HCT116 (cell line): ENCODE results near the gene ALG8. TPM values are rescaled to one million over a fixed set of nuclear protein-coding genes. Genes with fewer than 3 reads are reported as not detected.

ENCODE experiments used
- ATAC-seq: fragments of 200-7000 bp; cut with Tn5 transposase; 2 replicates; pipeline ENCODE4 v1.9.1; 2020; ENCODE audit warnings: mild to moderate bottlenecking, moderate library complexity
- BruUV-seq: library from RNA; stranded (reverse); fragments of 400-500 nt; replicated peaks from 2 replicates; lab custom pipeline; 2021; lab: Mats Ljungman, UMichigan
- CTCF ChIA-PET: fragments of 300-600 bp; sonication (Branson Sonifier 250); formaldehyde crosslinking; loops from one replicate; lab custom pipeline; 2021; ENCODE audit warnings: antibody characterized with exemption; lab: Charles Lee
- POLR2A ChIA-PET: fragments of 300-600, 350-600 bp; sonication (Branson Sonifier 250); formaldehyde crosslinking; loops from one replicate; lab custom pipeline; 2021; ENCODE audit warnings: antibody characterized with exemption; lab: Charles Lee
- RAD21 ChIA-PET, 2 experiments: fragments of 300-600 bp; sonication (Branson Sonifier 250); formaldehyde crosslinking; loops; one replicate each; lab custom pipeline; 2023; ENCODE audit warnings: low total read pairs in 2 of 2; ENCODE audit not compliant: uncharacterized antibody in 2 of 2, unreplicated experiment in 2 of 2, low non-redundant PET in 1 of 2; lab: Charles Lee
- DNase-seq: peaks from one replicate; pipeline ENCODE4 v3.0.0-alpha.2; 2010; ENCODE audit warnings: low read depth, low spot score
- H2AFZ ChIP-seq: fragments of 200-600 bp; shearing (Covaris generic), sonication (generic); 2 replicates; pipeline ENCODE4 v1.6.1; 2017; ENCODE audit warnings: low read depth, mixed run types, mixed read lengths, antibody characterized with exemption, low read length; ENCODE audit not compliant: poor library complexity, severe bottlenecking
- H3K27ac ChIP-seq: 2 replicates; pipeline ENCODE4 v1.5.1; 2012; ENCODE audit warnings: low read depth, low read length
- H3K27me3 ChIP-seq: fragments of 200-600 bp; sonication (generic); 2 replicates; pipeline ENCODE4 v1.6.1; 2016; ENCODE audit warnings: mixed run types, low read length, mixed read lengths; ENCODE audit not compliant: insufficient read depth
- H3K36me3 ChIP-seq, 2 experiments: fragments of 200-500 bp in 1 of 2; fragments of 200-600 bp in 1 of 2; sonication (Bioruptor generic) in 1 of 2; sonication (generic) in 1 of 2; 2 replicates each; pipeline versions ENCODE4 v1.5.1 to v1.6.1; 2014 to 2016; ENCODE audit warnings: low read length in 2 of 2, inconsistent platforms in 1 of 2, mixed read lengths in 1 of 2, mixed run types in 1 of 2; ENCODE audit not compliant: insufficient read depth in 2 of 2, control insufficient read depth in 1 of 2
- H3K4me1 ChIP-seq, 2 experiments: fragments of 200-600 bp in 1 of 2; sonication (generic) in 1 of 2; 2 replicates each; pipeline versions ENCODE4 v1.5.1 to v1.6.1; 2012 to 2017; ENCODE audit warnings: low read length in 2 of 2, inconsistent platforms in 1 of 2, mild to moderate bottlenecking in 1 of 2, mixed read lengths in 1 of 2, mixed run types in 1 of 2, moderate library complexity in 1 of 2; ENCODE audit not compliant: insufficient read depth in 2 of 2, control insufficient read depth in 1 of 2
- H3K4me2 ChIP-seq: fragments of 200-600 bp; sonication (generic); 2 replicates; pipeline ENCODE4 v1.6.1; 2017; ENCODE audit warnings: mixed run types, low read length, mixed read lengths
- H3K4me3 ChIP-seq, 2 experiments: fragments of 200-600 bp in 1 of 2; sonication (generic) in 1 of 2; replicated peaks in 1 of 2; 2 replicates each; pipeline ENCODE4 v1.5.1; 2011 to 2016; ENCODE audit warnings: low read length in 2 of 2, control low read depth in 1 of 2, low read depth in 1 of 2, mild to moderate bottlenecking in 1 of 2, mixed read lengths in 1 of 2, mixed run types in 1 of 2
- H3K79me2 ChIP-seq: fragments of 200-600 bp; sonication (generic); 2 replicates; pipeline ENCODE4 v1.6.1; 2017; ENCODE audit warnings: mild to moderate bottlenecking, mixed run types, low read length, moderate library complexity, mixed read lengths; ENCODE audit not compliant: insufficient read depth
- H3K9ac ChIP-seq: fragments of 200-600 bp; sonication (generic); 2 replicates; pipeline ENCODE4 v1.6.1; 2016; ENCODE audit warnings: low read length, mixed read lengths
- H3K9me2 ChIP-seq: fragments of 200-600 bp; sonication (generic), shearing (Covaris generic); 2 replicates; pipeline ENCODE4 v1.6.1; 2017; ENCODE audit warnings: mixed run types, mild to moderate bottlenecking, moderate library complexity; ENCODE audit not compliant: insufficient read depth
- H3K9me3 ChIP-seq, 2 experiments: fragments of 200-500 bp in 1 of 2; fragments of 200-600 bp in 1 of 2; sonication (Bioruptor generic) in 1 of 2; sonication (generic) in 1 of 2; 2 replicates each; pipeline ENCODE4 v1.6.1; 2014 to 2017; ENCODE audit warnings: low read length in 2 of 2, mixed read lengths in 2 of 2, inconsistent platforms in 1 of 2, low read depth in 1 of 2, mild to moderate bottlenecking in 1 of 2, mixed run types in 1 of 2, moderate library complexity in 1 of 2; ENCODE audit not compliant: control insufficient read depth in 1 of 2, insufficient read depth in 1 of 2
- H4K20me1 ChIP-seq: fragments of 200-600 bp; sonication (generic), shearing (Covaris generic); 2 replicates; pipeline ENCODE4 v1.6.1; 2017; ENCODE audit warnings: mixed run types, mild to moderate bottlenecking, moderate library complexity; ENCODE audit not compliant: insufficient read depth
- ATF3 ChIP-seq: IDR thresholded peaks from 2 replicates; pipeline ENCODE4 v1.6.1; 2012
- CBX3 ChIP-seq: IDR thresholded peaks from 2 replicates; pipeline ENCODE4 v1.6.1; 2012; ENCODE audit warnings: low read depth
- CEBPB ChIP-seq: IDR thresholded peaks from 2 replicates; pipeline ENCODE4 v1.6.1; 2012; ENCODE audit warnings: low read depth
- CTCF ChIP-seq, 3 experiments: fragments of 200-600 bp in 1 of 3; sonication (generic) in 1 of 3; IDR thresholded peaks in 2 of 3; conservative IDR thresholded peaks in 1 of 3; 2 replicates each; pipeline ENCODE4 v1.5.1; 2012 to 2017; ENCODE audit warnings: low read depth in 2 of 3, low read length in 2 of 3, antibody characterized with exemption in 1 of 3, borderline replicate concordance in 1 of 3, control low read depth in 1 of 3, mild to moderate bottlenecking in 1 of 3, mixed read lengths in 1 of 3, mixed run types in 1 of 3, moderate library complexity in 1 of 3; ENCODE audit not compliant: insufficient read depth in 1 of 3
- EGR1 ChIP-seq: IDR thresholded peaks from 2 replicates; pipeline ENCODE4 v1.6.1; 2012; ENCODE audit warnings: low read depth
- ELF1 ChIP-seq: IDR thresholded peaks from 2 replicates; pipeline ENCODE4 v1.6.1; 2012; ENCODE audit warnings: low read depth, borderline replicate concordance
- EZH2 ChIP-seq: fragments of 200-600 bp; sonication (generic); IDR thresholded peaks from 2 replicates; pipeline ENCODE4 v1.6.1; 2017; ENCODE audit warnings: antibody characterized with exemption, mixed run types
- FOSL1 ChIP-seq: IDR thresholded peaks from 2 replicates; pipeline ENCODE4 v1.6.1; 2012; ENCODE audit warnings: low read depth
- POLR2A ChIP-seq: IDR thresholded peaks from 2 replicates; pipeline ENCODE4 v1.7.0; 2011; ENCODE audit warnings: borderline replicate concordance; ENCODE audit not compliant: insufficient read depth, insufficient read length; ENCODE audit errors: extremely low read depth
- POLR2AphosphoS5 ChIP-seq: IDR thresholded peaks from 2 replicates; pipeline ENCODE4 v1.6.1; 2011; ENCODE audit warnings: mild to moderate bottlenecking, low read depth, low read length, moderate library complexity
- RAD21 ChIP-seq: IDR thresholded peaks from 2 replicates; pipeline ENCODE4 v1.6.1; 2012; ENCODE audit warnings: low read depth, mild to moderate bottlenecking
- REST ChIP-seq: IDR thresholded peaks from 2 replicates; pipeline ENCODE4 v1.6.1; 2012; ENCODE audit warnings: low read depth
- SIN3A ChIP-seq: IDR thresholded peaks from 2 replicates; pipeline ENCODE4 v1.6.1; 2012; ENCODE audit warnings: low read depth
- SP1 ChIP-seq: IDR thresholded peaks from 2 replicates; pipeline ENCODE4 v1.6.1; 2012; ENCODE audit warnings: low read depth
- TCF7L2 ChIP-seq: IDR thresholded peaks from 2 replicates; pipeline ENCODE4 v1.7.0; 2011; ENCODE audit warnings: borderline replicate concordance, inconsistent platforms; ENCODE audit not compliant: insufficient read depth, insufficient read length; ENCODE audit errors: extremely low read depth
- ZFX ChIP-seq: fragments of 450-650 bp; IDR thresholded peaks from 2 replicates; pipeline ENCODE4 v1.6.1; 2017
- ZNF274 ChIP-seq: fragments of 200-500 bp; sonication (Bioruptor generic); IDR thresholded peaks from 2 replicates; pipeline ENCODE4 v1.6.1; 2014; ENCODE audit warnings: mild to moderate bottlenecking, low read depth, low read length, inconsistent platforms
- intact Hi-C: fragments of 100-400 bp; cut with micrococcal nuclease; formaldehyde crosslinking; loops from 2 replicates; pipeline ENCODE4 v1.10.0; 2022
- total RNA-seq: library from RNA; stranded (reverse); gene quantifications from one replicate; pipeline ENCODE4 v1.2.1, GENCODE V29; 2021; ENCODE audit not compliant: unreplicated experiment

ALG8 gene
- total RNA-seq, 1 experiment from 2014 or later, result 50.1 TPM

GRCh38 chr11:78131956-78132355, 7.5 kb downstream of the ALG8 start:
- no peak overlapping the region for H3K4me3 ChIP-seq
- DNase-seq, result no peak
- no peaks in the 10 kb centered on the region for H3K4me1 ChIP-seq
- ATAC-seq, result no peak
- H3K9me3 ChIP-seq, result no peaks in the 10 kb centered on the region
- no peak for TF ChIP-seq EZH2
- no peak for TF ChIP-seq SIN3A
- TF ChIP-seq ZNF274, result no peak
- no peak for TF ChIP-seq TCF7L2
- TF ChIP-seq POLR2A, result no peak
- no peak for TF ChIP-seq SP1
- ChIA-PET CTCF (no interaction called here), POLR2A (no interaction called here), RAD21 (no interaction called here)
- H3K36me3 ChIP-seq, result peaks cover 2 to 3% of the 10 kb centered on the region in 2 experiments; a peak in 2 of 4 replicates
- intact Hi-C loops, result no loop called here
- H2AFZ ChIP-seq, result no peak overlapping the region
- H3K9ac ChIP-seq, result no peak overlapping the region
- H3K27me3 ChIP-seq, result no peaks in the 10 kb centered on the region
- H3K9me2 ChIP-seq, result no peaks in the 10 kb centered on the region
- H3K27ac ChIP-seq, result no peak overlapping the region
- no TSS peak for BruUV-seq
- no peaks in the 10 kb centered on the region for H4K20me1 ChIP-seq
- H3K79me2 ChIP-seq, result peaks cover 47% of the 10 kb centered on the region
- no peak overlapping the region for H3K4me2 ChIP-seq

- Histone ChIP-seq H2AFZ (no peak overlapping the region), H3K4me2 (no peak overlapping the region), H3K9me2 (no peaks in the 10 kb centered on the region), H4K20me1 (no peaks in the 10 kb centered on the region), H3K9me3 (no peaks in the 10 kb centered on the region), H3K4me1 (no peaks in the 10 kb centered on the region), H3K9ac (no peak overlapping the region), H3K27me3 (no peaks in the 10 kb centered on the region), H3K79me2 (peaks cover 15% of the 10 kb centered on the region), H3K27ac (no peak overlapping the region), H3K4me3 (no peak overlapping the region), H3K36me3 (peaks cover 0 to 5% of the 10 kb centered on the region in 2 experiments; a peak in 1 of 4 replicates)
- ChIA-PET RAD21 (no interaction called here), CTCF (no interaction called here), POLR2A (no interaction called here)
- intact Hi-C loops, result no loop called here
- no TSS peak for BruUV-seq
- ATAC-seq, result no peak
- no peak for DNase-seq
- TF ChIP-seq REST, result no peak
- TF ChIP-seq SIN3A, result no peak
- TF ChIP-seq ELF1, result no peak
- no peak for TF ChIP-seq RAD21
- no peak for TF ChIP-seq FOSL1
- no peak for TF ChIP-seq EGR1
- TF ChIP-seq ZFX, result no peak
- TF ChIP-seq ATF3, result no peak
- TF ChIP-seq CBX3, result no peak
- TF ChIP-seq TCF7L2, result no peak
- TF ChIP-seq POLR2A, result no peak
- no peak for TF ChIP-seq CEBPB
- no peak for TF ChIP-seq CTCF (IDR thresholded peaks at IDR 0.05 in 2 of 3, conservative IDR thresholded peaks at IDR 0.05 in 1 of 3; ENCODE audit: borderline replicate concordance in 1 of 3, insufficient read depth in 1 of 3, low read depth in 2 of 3, low read length in 2 of 3)
- TF ChIP-seq POLR2AphosphoS5, result no peak
These were observed 12.0 kb downstream of the ALG8 start for GRCh38 chr11:78127403-78127802.
